Smooth muscle cell of the coronary artery (primary cell): ENCODE results near the gene PTPDC1. TPM values are rescaled to one million over a fixed set of nuclear protein-coding genes. Genes with fewer than 3 reads are reported as not detected.

Experiments
- total RNA-seq: library from RNA; depleted of rRNA; stranded (reverse); fragments of >200 nt; gene quantifications from 2 replicates; pipeline ENCODE4 v1.2.3, GENCODE V29; 2014; ENCODE audit warnings: low replicate concordance

The PTPDC1 gene
- total RNA-seq: 4.8 and 9.5 TPM in 2 replicates

GRCh38 chr9:94084314-94084713, at the start of gene PTPDC1:
Gene PTPDC1, plus strand, starts transcription at chr9:94084464. Its CDS starts 67 bp downstream, at chr9:94084531.

Other genes starting within 250 kb of the PTPDC1 start
- not detected in 2 replicates for gene BARX1, start 129.1 kb upstream of the PTPDC1 start, total RNA-seq
- gene ZNF169, start 174.8 kb downstream of the PTPDC1 start, total RNA-seq: 2.1 TPM in 2 replicates
- gene NUTM2F, start 244.2 kb downstream of the PTPDC1 start, total RNA-seq: not detected in 2 replicates